K562 (cell line): ENCODE results near the gene SLC38A7. TPM values are rescaled to one million over a fixed set of nuclear protein-coding genes. Genes with fewer than 3 reads are reported as not detected.

Source experiments
- MEIS2 ChIP-seq: fragments of 450-650 bp; IDR thresholded peaks from 2 replicates; pipeline ENCODE4 v1.6.1; 2014; ENCODE audit warnings: mild to moderate bottlenecking; ENCODE audit not compliant: partially characterized antibody
- SRSF3 ChIP-seq: fragments of 200-400 bp; formaldehyde crosslinking; IDR thresholded peaks from 2 replicates; pipeline ENCODE4 v1.6.1; 2016; ENCODE audit warnings: mild to moderate bottlenecking, low read length, moderate library complexity; ENCODE audit not compliant: insufficient read depth
- ZNF764 ChIP-seq: fragments of 250-450 bp; sonication (Bioruptor Pico); IDR thresholded peaks from 2 replicates; pipeline ENCODE4 v1.4.0; 2020; ENCODE audit warnings: low read depth, mild to moderate bottlenecking, moderate library complexity
- polyA plus RNA-seq, 8 experiments: library from polyadenylated mRNA; depleted of rRNA in 4 of 8; stranded (reverse) in 5 of 8; unstranded in 3 of 8; fragments of >200 nt; fragmentation: Nextera tagmentation in 2 of 8; fragmentation: Illumina TruSeq in 1 of 8; extraction: Ambion mirVana in 2 of 8; extraction: Trizol in 1 of 8; gene quantifications; 2 replicates each; pipeline versions ENCODE4 v1.2.1 to v1.2.3, GENCODE V29; 2011 to 2014; ENCODE audit warnings: inconsistent platforms in 1 of 8, missing spikeins in 1 of 8
- total RNA-seq, 7 experiments: library from RNA; depleted of rRNA in 6 of 7; stranded (reverse); fragments of >200 nt in 6 of 7; fragmentation: Illumina TruSeq in 2 of 7; extraction: Trizol in 2 of 7; gene quantifications; 2 replicates each; pipeline versions ENCODE4 v1.2.1 to v1.2.3, GENCODE V29; 2011 to 2021; ENCODE audit warnings: low replicate concordance in 1 of 7
- TF ChIP-seq, protein P1 (sequence below): fragments of 200-600 bp; sonication (generic); IDR thresholded peaks from one replicate; pipeline ENCODE4 v1.6.1; 2012; ENCODE audit warnings: mild to moderate bottlenecking, low read depth, low read length, inconsistent platforms
- TF ChIP-seq, protein P2 (sequence below): sonication (generic); formaldehyde crosslinking; IDR thresholded peaks from 2 replicates; pipeline ENCODE4 v1.8.0; 2022; ENCODE audit warnings: mild to moderate bottlenecking, missing genetic modification reagents, borderline replicate concordance
- TF ChIP-seq, protein P3 (sequence below): sonication (generic); formaldehyde crosslinking; IDR thresholded peaks from 2 replicates; pipeline ENCODE4 v1.8.1; 2023; ENCODE audit warnings: mild to moderate bottlenecking, missing genetic modification reagents
- TF ChIP-seq, protein P4 (sequence below): fragments of 200-800 bp; sonication (Bioruptor generic); IDR thresholded peaks from 2 replicates; pipeline ENCODE4 v1.6.1; 2017; ENCODE audit warnings: missing genetic modification characterization, missing compliant biosample characterization

SLC38A7 gene
- total and polyA plus RNA-seq, 9 of the 15 experiments (the other 6 are each of a cell fraction or from before 2014, with no cell fraction given) = 2.7 to 12.2 (median 6.5) TPM

DNA sequence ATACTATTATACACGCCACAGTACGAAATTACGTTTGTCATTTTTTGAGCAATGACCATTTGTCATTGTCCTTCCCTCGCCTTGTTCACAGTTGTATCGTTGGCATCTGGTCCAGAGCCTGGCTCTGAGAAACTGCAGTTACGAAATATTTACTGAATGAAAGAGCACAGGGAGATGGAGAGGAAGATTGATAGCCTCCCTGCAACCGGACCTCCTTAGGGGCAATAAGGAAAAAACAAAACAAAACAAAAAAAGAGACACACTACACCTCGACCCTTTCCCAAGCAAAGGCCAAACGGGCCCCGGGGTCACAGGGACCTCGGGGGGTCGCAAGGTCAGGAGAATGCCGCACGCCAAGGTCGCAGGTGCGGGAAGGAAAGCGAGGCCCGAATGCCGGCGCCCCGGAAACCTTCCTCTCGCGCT is 48.7 kb upstream of the SLC38A7 start (continued):
- TF ChIP-seq, protein P1, sequence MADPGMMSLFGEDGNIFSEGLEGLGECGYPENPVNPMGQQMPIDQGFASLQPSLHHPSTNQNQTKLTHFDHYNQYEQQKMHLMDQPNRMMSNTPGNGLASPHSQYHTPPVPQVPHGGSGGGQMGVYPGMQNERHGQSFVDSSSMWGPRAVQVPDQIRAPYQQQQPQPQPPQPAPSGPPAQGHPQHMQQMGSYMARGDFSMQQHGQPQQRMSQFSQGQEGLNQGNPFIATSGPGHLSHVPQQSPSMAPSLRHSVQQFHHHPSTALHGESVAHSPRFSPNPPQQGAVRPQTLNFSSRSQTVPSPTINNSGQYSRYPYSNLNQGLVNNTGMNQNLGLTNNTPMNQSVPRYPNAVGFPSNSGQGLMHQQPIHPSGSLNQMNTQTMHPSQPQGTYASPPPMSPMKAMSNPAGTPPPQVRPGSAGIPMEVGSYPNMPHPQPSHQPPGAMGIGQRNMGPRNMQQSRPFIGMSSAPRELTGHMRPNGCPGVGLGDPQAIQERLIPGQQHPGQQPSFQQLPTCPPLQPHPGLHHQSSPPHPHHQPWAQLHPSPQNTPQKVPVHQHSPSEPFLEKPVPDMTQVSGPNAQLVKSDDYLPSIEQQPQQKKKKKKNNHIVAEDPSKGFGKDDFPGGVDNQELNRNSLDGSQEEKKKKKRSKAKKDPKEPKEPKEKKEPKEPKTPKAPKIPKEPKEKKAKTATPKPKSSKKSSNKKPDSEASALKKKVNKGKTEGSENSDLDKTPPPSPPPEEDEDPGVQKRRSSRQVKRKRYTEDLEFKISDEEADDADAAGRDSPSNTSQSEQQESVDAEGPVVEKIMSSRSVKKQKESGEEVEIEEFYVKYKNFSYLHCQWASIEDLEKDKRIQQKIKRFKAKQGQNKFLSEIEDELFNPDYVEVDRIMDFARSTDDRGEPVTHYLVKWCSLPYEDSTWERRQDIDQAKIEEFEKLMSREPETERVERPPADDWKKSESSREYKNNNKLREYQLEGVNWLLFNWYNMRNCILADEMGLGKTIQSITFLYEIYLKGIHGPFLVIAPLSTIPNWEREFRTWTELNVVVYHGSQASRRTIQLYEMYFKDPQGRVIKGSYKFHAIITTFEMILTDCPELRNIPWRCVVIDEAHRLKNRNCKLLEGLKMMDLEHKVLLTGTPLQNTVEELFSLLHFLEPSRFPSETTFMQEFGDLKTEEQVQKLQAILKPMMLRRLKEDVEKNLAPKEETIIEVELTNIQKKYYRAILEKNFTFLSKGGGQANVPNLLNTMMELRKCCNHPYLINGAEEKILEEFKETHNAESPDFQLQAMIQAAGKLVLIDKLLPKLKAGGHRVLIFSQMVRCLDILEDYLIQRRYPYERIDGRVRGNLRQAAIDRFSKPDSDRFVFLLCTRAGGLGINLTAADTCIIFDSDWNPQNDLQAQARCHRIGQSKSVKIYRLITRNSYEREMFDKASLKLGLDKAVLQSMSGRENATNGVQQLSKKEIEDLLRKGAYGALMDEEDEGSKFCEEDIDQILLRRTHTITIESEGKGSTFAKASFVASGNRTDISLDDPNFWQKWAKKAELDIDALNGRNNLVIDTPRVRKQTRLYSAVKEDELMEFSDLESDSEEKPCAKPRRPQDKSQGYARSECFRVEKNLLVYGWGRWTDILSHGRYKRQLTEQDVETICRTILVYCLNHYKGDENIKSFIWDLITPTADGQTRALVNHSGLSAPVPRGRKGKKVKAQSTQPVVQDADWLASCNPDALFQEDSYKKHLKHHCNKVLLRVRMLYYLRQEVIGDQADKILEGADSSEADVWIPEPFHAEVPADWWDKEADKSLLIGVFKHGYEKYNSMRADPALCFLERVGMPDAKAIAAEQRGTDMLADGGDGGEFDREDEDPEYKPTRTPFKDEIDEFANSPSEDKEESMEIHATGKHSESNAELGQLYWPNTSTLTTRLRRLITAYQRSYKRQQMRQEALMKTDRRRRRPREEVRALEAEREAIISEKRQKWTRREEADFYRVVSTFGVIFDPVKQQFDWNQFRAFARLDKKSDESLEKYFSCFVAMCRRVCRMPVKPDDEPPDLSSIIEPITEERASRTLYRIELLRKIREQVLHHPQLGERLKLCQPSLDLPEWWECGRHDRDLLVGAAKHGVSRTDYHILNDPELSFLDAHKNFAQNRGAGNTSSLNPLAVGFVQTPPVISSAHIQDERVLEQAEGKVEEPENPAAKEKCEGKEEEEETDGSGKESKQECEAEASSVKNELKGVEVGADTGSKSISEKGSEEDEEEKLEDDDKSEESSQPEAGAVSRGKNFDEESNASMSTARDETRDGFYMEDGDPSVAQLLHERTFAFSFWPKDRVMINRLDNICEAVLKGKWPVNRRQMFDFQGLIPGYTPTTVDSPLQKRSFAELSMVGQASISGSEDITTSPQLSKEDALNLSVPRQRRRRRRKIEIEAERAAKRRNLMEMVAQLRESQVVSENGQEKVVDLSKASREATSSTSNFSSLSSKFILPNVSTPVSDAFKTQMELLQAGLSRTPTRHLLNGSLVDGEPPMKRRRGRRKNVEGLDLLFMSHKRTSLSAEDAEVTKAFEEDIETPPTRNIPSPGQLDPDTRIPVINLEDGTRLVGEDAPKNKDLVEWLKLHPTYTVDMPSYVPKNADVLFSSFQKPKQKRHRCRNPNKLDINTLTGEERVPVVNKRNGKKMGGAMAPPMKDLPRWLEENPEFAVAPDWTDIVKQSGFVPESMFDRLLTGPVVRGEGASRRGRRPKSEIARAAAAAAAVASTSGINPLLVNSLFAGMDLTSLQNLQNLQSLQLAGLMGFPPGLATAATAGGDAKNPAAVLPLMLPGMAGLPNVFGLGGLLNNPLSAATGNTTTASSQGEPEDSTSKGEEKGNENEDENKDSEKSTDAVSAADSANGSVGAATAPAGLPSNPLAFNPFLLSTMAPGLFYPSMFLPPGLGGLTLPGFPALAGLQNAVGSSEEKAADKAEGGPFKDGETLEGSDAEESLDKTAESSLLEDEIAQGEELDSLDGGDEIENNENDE = no peak
- TF ChIP-seq, protein P2, sequence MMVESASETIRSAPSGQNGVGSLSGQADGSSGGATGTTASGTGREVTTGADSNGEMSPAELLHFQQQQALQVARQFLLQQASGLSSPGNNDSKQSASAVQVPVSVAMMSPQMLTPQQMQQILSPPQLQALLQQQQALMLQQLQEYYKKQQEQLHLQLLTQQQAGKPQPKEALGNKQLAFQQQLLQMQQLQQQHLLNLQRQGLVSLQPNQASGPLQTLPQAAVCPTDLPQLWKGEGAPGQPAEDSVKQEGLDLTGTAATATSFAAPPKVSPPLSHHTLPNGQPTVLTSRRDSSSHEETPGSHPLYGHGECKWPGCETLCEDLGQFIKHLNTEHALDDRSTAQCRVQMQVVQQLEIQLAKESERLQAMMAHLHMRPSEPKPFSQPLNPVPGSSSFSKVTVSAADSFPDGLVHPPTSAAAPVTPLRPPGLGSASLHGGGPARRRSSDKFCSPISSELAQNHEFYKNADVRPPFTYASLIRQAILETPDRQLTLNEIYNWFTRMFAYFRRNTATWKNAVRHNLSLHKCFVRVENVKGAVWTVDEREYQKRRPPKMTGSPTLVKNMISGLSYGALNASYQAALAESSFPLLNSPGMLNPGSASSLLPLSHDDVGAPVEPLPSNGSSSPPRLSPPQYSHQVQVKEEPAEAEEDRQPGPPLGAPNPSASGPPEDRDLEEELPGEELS = no peak
- TF ChIP-seq, protein P3, sequence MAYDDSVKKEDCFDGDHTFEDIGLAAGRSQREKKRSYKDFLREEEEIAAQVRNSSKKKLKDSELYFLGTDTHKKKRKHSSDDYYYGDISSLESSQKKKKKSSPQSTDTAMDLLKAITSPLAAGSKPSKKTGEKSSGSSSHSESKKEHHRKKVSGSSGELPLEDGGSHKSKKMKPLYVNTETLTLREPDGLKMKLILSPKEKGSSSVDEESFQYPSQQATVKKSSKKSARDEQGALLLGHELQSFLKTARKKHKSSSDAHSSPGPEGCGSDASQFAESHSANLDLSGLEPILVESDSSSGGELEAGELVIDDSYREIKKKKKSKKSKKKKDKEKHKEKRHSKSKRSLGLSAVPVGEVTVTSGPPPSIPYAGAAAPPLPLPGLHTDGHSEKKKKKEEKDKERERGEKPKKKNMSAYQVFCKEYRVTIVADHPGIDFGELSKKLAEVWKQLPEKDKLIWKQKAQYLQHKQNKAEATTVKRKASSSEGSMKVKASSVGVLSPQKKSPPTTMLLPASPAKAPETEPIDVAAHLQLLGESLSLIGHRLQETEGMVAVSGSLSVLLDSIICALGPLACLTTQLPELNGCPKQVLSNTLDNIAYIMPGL (CRISPR knock-in tag) = no peak
- TF ChIP-seq, protein P4, sequence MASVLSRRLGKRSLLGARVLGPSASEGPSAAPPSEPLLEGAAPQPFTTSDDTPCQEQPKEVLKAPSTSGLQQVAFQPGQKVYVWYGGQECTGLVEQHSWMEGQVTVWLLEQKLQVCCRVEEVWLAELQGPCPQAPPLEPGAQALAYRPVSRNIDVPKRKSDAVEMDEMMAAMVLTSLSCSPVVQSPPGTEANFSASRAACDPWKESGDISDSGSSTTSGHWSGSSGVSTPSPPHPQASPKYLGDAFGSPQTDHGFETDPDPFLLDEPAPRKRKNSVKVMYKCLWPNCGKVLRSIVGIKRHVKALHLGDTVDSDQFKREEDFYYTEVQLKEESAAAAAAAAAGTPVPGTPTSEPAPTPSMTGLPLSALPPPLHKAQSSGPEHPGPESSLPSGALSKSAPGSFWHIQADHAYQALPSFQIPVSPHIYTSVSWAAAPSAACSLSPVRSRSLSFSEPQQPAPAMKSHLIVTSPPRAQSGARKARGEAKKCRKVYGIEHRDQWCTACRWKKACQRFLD (CRISPR knock-in tag) = peak; percentile 6; the same call in 1 of the 2 replicates
- TF ChIP-seq MEIS2 (peak; percentile 60), ZNF764 (no peak), SRSF3 (no peak)
